K562 (cell line): ENCODE results near the gene CASP6. TPM values are rescaled to one million over a fixed set of nuclear protein-coding genes. Genes with fewer than 3 reads are reported as not detected.
A peak's percentile ranks its signal among the peaks of the same experiment; 100 is the strongest.

ENCODE experiments used
- BACH1 ChIP-seq: fragments of 200-800 bp; sonication (Bioruptor generic); IDR thresholded peaks from 2 replicates; pipeline ENCODE4 v1.6.1; 2016; ENCODE audit warnings: missing genetic modification characterization, missing compliant biosample characterization
- E2F5 ChIP-seq: sonication (generic); formaldehyde crosslinking; IDR thresholded peaks from 2 replicates; pipeline ENCODE4 v1.8.0; 2022; ENCODE audit warnings: mild to moderate bottlenecking, missing genetic modification reagents
- ELF1 ChIP-seq: fragments of 200-800 bp; sonication (Bioruptor generic); IDR thresholded peaks from 2 replicates; pipeline ENCODE4 v1.6.1; 2016; ENCODE audit warnings: missing genetic modification characterization, missing compliant biosample characterization
- ERF ChIP-seq: fragments of 450-650 bp; formaldehyde crosslinking; IDR thresholded peaks from 2 replicates; pipeline ENCODE4 v1.4.0; 2020; ENCODE audit warnings: mild to moderate bottlenecking, mixed read lengths
- FOXJ2 ChIP-seq: fragments of 200-800 bp; sonication (Bioruptor generic); IDR thresholded peaks from 2 replicates; pipeline ENCODE4 v1.6.1; 2016; ENCODE audit warnings: missing genetic modification characterization, missing compliant biosample characterization
- GMEB1 ChIP-seq: fragments of 250-450 bp; sonication (Bioruptor Pico); IDR thresholded peaks from 2 replicates; pipeline ENCODE4 v1.4.0; 2020; ENCODE audit warnings: mild to moderate bottlenecking
- MAFF ChIP-seq: IDR thresholded peaks from 2 replicates; pipeline ENCODE4 v1.6.1; 2012; ENCODE audit warnings: low read length, improper control_type of control experiment
- MLX ChIP-seq, 2 experiments: fragments of 450-650 bp in 1 of 2; sonication (generic) in 1 of 2; formaldehyde crosslinking; conservative IDR thresholded peaks; 2 replicates each; pipeline versions ENCODE4 v1.4.0 to v1.8.1; 2020 to 2022; ENCODE audit warnings: mild to moderate bottlenecking in 1 of 2, missing genetic modification reagents in 1 of 2
- MYNN ChIP-seq, 2 experiments: sonication (generic); formaldehyde crosslinking in 1 of 2; IDR thresholded peaks; 2 replicates each; pipeline versions ENCODE4 v1.5.0 to v1.6.1; 2016 to 2020; ENCODE audit warnings: antibody characterized with exemption in 1 of 2, missing genetic modification reagents in 1 of 2
- NFIX ChIP-seq: fragments of 250-450 bp; sonication (Bioruptor Pico); IDR thresholded peaks from 2 replicates; pipeline ENCODE4 v1.4.0; 2020; ENCODE audit warnings: low read depth, mild to moderate bottlenecking, moderate library complexity
- NR2C1 ChIP-seq, 2 experiments: fragments of 450-650 bp; IDR thresholded peaks; 2 replicates each; pipeline ENCODE4 v1.6.1; 2017; ENCODE audit warnings: mild to moderate bottlenecking in 2 of 2, antibody characterized with exemption in 1 of 2, inconsistent platforms in 1 of 2, missing compliant biosample characterization in 1 of 2, missing genetic modification characterization in 1 of 2
- PHB2 ChIP-seq: fragments of 450-650 bp; IDR thresholded peaks from 2 replicates; pipeline ENCODE4 v1.6.1; 2017; ENCODE audit warnings: low read depth
- SOX6 ChIP-seq: fragments of 450-650 bp; IDR thresholded peaks from 2 replicates; pipeline ENCODE4 v1.6.1; 2014; ENCODE audit warnings: mild to moderate bottlenecking
- SRSF9 ChIP-seq: fragments of 200-400 bp; formaldehyde crosslinking; IDR thresholded peaks from 2 replicates; pipeline ENCODE4 v1.6.1; 2017; ENCODE audit warnings: low read depth, low read length, borderline replicate concordance
- TEAD2 ChIP-seq: fragments of 450-650 bp; IDR thresholded peaks from 2 replicates; pipeline ENCODE4 v1.6.1; 2016; ENCODE audit warnings: missing genetic modification characterization, control low read depth, missing compliant biosample characterization
- THRAP3 ChIP-seq: fragments of 450-650 bp; IDR thresholded peaks from 2 replicates; pipeline ENCODE4 v1.6.1; 2016; ENCODE audit warnings: mild to moderate bottlenecking, inconsistent platforms, borderline replicate concordance
- ZC3H11A ChIP-seq: IDR thresholded peaks from 2 replicates; pipeline ENCODE4 v1.6.1; 2012; ENCODE audit warnings: low read depth, low read length, improper control_type of control experiment
- ZKSCAN1 ChIP-seq: fragments of 150-350 bp; IDR thresholded peaks from 2 replicates; pipeline ENCODE4 v1.6.1; 2016; ENCODE audit warnings: low read depth, low read length
- ZNF431 ChIP-seq: sonication (generic); formaldehyde crosslinking; IDR thresholded peaks from 2 replicates; pipeline ENCODE4 v1.8.0; 2022; ENCODE audit warnings: mild to moderate bottlenecking, missing genetic modification reagents
- polyA plus RNA-seq, 8 experiments: library from polyadenylated mRNA; depleted of rRNA in 4 of 8; stranded (reverse) in 5 of 8; unstranded in 3 of 8; fragments of >200 nt; fragmentation: Nextera tagmentation in 2 of 8; fragmentation: Illumina TruSeq in 1 of 8; extraction: Ambion mirVana in 2 of 8; extraction: Trizol in 1 of 8; gene quantifications; 2 replicates each; pipeline versions ENCODE4 v1.2.1 to v1.2.3, GENCODE V29; 2011 to 2014; ENCODE audit warnings: inconsistent platforms in 1 of 8, missing spikeins in 1 of 8
- total RNA-seq, 7 experiments: library from RNA; depleted of rRNA in 6 of 7; stranded (reverse); fragments of >200 nt in 6 of 7; fragmentation: Illumina TruSeq in 2 of 7; extraction: Trizol in 2 of 7; gene quantifications; 2 replicates each; pipeline versions ENCODE4 v1.2.1 to v1.2.3, GENCODE V29; 2011 to 2021; ENCODE audit warnings: low replicate concordance in 1 of 7
- TF ChIP-seq, protein P1 (sequence below), 2 experiments: IDR thresholded peaks; 2 replicates each; pipeline ENCODE4 v1.6.1; 2011; ENCODE audit warnings: borderline replicate concordance in 1 of 2, control low read depth in 1 of 2, low read depth in 1 of 2, low read length in 1 of 2, mild to moderate bottlenecking in 1 of 2, mixed read lengths in 1 of 2, moderate library complexity in 1 of 2; ENCODE audit not compliant: insufficient read depth in 1 of 2, insufficient read length in 1 of 2, poor library complexity in 1 of 2, severe bottlenecking in 1 of 2; ENCODE audit errors: extremely low read depth in 1 of 2
- TF ChIP-seq, protein P2 (sequence below): fragments of 250-450 bp; sonication (Bioruptor Pico); IDR thresholded peaks from 2 replicates; pipeline ENCODE4 v1.8.0; 2021; ENCODE audit warnings: mild to moderate bottlenecking, moderate library complexity

Gene CASP6
- total and polyA plus RNA-seq, 9 of the 15 experiments (the other 6 are each of a cell fraction or from before 2014, with no cell fraction given) = 20.8 to 72.7 (median 39.1) TPM

DNA sequence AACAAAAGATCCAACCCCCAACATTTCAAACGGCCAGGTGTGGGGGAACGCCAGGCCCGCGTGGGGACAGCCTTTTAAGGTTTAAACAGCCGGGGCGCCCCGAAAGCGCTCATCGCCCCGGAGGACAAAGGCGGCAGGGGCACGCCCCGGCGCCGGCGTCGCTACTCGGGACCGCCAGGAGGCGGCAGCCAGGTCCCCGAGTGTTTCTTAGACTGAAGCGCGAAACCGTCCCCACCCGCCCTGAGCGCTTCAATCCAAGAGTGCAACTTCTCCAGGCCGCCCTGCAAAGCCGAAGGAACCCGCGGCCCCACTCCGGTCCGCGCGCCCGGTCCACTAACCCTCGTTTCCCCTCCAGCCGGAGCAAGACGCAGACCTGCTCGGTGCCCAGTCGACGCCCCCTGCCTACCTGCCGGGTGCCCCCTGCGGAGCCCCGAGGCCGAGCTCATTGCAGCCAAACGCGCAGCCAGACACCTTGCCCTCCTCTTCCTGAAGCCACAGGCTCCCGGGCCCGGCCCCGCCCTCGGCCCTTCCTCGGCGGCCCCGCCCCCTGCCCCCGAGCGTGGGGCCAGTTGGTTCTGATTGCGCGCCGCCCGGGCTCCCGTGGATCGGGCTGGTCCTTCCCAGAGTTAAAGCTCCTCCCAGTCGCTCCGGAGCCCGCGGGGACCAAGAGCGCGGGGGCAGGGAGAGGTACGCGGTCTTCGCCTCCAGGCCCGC, at the start of gene CASP6 (continued):
- TF ChIP-seq, protein P1, sequence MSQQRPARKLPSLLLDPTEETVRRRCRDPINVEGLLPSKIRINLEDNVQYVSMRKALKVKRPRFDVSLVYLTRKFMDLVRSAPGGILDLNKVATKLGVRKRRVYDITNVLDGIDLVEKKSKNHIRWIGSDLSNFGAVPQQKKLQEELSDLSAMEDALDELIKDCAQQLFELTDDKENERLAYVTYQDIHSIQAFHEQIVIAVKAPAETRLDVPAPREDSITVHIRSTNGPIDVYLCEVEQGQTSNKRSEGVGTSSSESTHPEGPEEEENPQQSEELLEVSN (IDR thresholded peaks at IDR 0.05; ENCODE audit: borderline replicate concordance in 1 of 2, extremely low read depth in 1 of 2, insufficient read depth in 1 of 2, insufficient read length in 1 of 2, low read depth in 1 of 2, low read length in 1 of 2, poor library complexity in 1 of 2, severe bottlenecking in 1 of 2) = peak; percentile 27 to 57
- no peak for TF ChIP-seq GMEB1 (CRISPR knock-in tag)
- TF ChIP-seq PHB2 = no peak
- no peak for TF ChIP-seq MLX (CRISPR knock-in tag; conservative IDR thresholded peaks at IDR 0.05)
- no peak for TF ChIP-seq ZC3H11A
- TF ChIP-seq, protein P2, sequence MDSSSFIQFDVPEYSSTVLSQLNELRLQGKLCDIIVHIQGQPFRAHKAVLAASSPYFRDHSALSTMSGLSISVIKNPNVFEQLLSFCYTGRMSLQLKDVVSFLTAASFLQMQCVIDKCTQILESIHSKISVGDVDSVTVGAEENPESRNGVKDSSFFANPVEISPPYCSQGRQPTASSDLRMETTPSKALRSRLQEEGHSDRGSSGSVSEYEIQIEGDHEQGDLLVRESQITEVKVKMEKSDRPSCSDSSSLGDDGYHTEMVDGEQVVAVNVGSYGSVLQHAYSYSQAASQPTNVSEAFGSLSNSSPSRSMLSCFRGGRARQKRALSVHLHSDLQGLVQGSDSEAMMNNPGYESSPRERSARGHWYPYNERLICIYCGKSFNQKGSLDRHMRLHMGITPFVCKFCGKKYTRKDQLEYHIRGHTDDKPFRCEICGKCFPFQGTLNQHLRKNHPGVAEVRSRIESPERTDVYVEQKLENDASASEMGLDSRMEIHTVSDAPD (CRISPR knock-in tag) = no peak
- no peak for TF ChIP-seq BACH1 (tag)
- TF ChIP-seq ELF1 (tag) = peak; percentile 66
- TF ChIP-seq E2F5 = no peak
- TF ChIP-seq THRAP3 = no peak
- TF ChIP-seq SRSF9 = no peak
- TF ChIP-seq MAFF = no peak
- TF ChIP-seq ZKSCAN1 = no peak
- no peak for TF ChIP-seq ZNF431 (CRISPR knock-in tag)
- no peak; the same call in 1 of the 2 replicates for TF ChIP-seq MYNN (IDR thresholded peaks at IDR 0.05)
- no peak for TF ChIP-seq MYNN (CRISPR knock-in tag; IDR thresholded peaks at IDR 0.05)
- TF ChIP-seq FOXJ2 = no peak
- TF ChIP-seq NR2C1 (IDR thresholded peaks at IDR 0.05) = no peak
- TF ChIP-seq NR2C1 (tag; IDR thresholded peaks at IDR 0.05) = no peak
- TF ChIP-seq NFIX (CRISPR knock-in tag) = no peak
- TF ChIP-seq ERF (CRISPR knock-in tag) = peak; percentile 42; the same call in 1 of the 2 replicates
- TF ChIP-seq SOX6 = no peak; the same call in 1 of the 2 replicates
- TF ChIP-seq TEAD2 = no peak
